Loucy (cell line): ENCODE measurements around the gene IGFBP4.

Experiments
- H2AFZ ChIP-seq: fragments of 200-600 bp; sonication (generic); 2 replicates; pipeline ENCODE4 v1.6.0; 2016; ENCODE audit warnings: antibody characterized with exemption, mild to moderate bottlenecking, low read length, moderate library complexity
- H3F3A ChIP-seq: fragments of 200-600 bp; 2 replicates; pipeline ENCODE4 v1.6.0; 2016; ENCODE audit warnings: antibody characterized with exemption, low read depth, mild to moderate bottlenecking
- H3K27me3 ChIP-seq: fragments of 200-600 bp; sonication (generic); 2 replicates; pipeline ENCODE4 v1.6.1; 2014; ENCODE audit warnings: low read length, mild to moderate bottlenecking; ENCODE audit not compliant: insufficient read depth, poor library complexity, severe bottlenecking
- H3K36me3 ChIP-seq: fragments of 200-600 bp; sonication (generic); 2 replicates; pipeline ENCODE4 v1.6.1; 2016; ENCODE audit warnings: low read length; ENCODE audit not compliant: insufficient read depth
- H3K4me1 ChIP-seq: fragments of 200-600 bp; sonication (generic); 2 replicates; pipeline ENCODE4 v1.5.1; 2014; ENCODE audit warnings: low read length, mild to moderate bottlenecking; ENCODE audit not compliant: insufficient read depth, poor library complexity, severe bottlenecking
- H3K4me2 ChIP-seq: fragments of 200-600 bp; sonication (generic); 2 replicates; pipeline ENCODE4 v1.6.0; 2014; ENCODE audit warnings: antibody characterized with exemption, low read length, low read depth, mild to moderate bottlenecking; ENCODE audit not compliant: poor library complexity, severe bottlenecking
- H3K4me3 ChIP-seq: fragments of 200-600 bp; sonication (generic); 2 replicates; pipeline ENCODE4 v1.5.1; 2014; ENCODE audit warnings: low read length, mild to moderate bottlenecking, mixed read lengths; ENCODE audit not compliant: poor library complexity, severe bottlenecking
- H3K79me2 ChIP-seq: fragments of 200-600 bp; sonication (generic); 2 replicates; pipeline ENCODE4 v1.6.1; 2014; ENCODE audit warnings: low read length; ENCODE audit not compliant: insufficient read depth
- H3K9ac ChIP-seq: fragments of 200-600 bp; sonication (generic); 2 replicates; pipeline ENCODE4 v1.6.0; 2014; ENCODE audit warnings: mild to moderate bottlenecking, low read depth, low read length, moderate library complexity; ENCODE audit not compliant: poor library complexity, severe bottlenecking
- H3K9me2 ChIP-seq: fragments of 200-600 bp; sonication (generic); replicated peaks from 2 replicates; pipeline ENCODE4 v1.6.1; 2016; ENCODE audit warnings: low read depth, low read length, mixed read lengths
- H3K9me3 ChIP-seq: fragments of 200-600 bp; sonication (generic); 2 replicates; pipeline ENCODE4 v1.6.1; 2014; ENCODE audit warnings: mild to moderate bottlenecking, antibody characterized with exemption, low read length, low read depth; ENCODE audit not compliant: insufficient read depth
- H4K20me1 ChIP-seq: fragments of 200-600 bp; sonication (generic); 2 replicates; pipeline ENCODE4 v1.6.0; 2014; ENCODE audit warnings: antibody characterized with exemption, low read length, mild to moderate bottlenecking; ENCODE audit not compliant: insufficient read depth, poor library complexity, severe bottlenecking
- EZH2phosphoT487 ChIP-seq: fragments of 200-600 bp; IDR thresholded peaks from 2 replicates; pipeline ENCODE4 v1.6.1; 2018; ENCODE audit warnings: antibody characterized with exemption, mild to moderate bottlenecking, moderate library complexity, borderline replicate concordance
- TF ChIP-seq, protein P1 (sequence below): fragments of 200-600 bp; sonication (generic); conservative IDR thresholded peaks from 2 replicates; pipeline ENCODE4 v1.5.1; 2014; ENCODE audit warnings: mild to moderate bottlenecking, antibody characterized with exemption, low read length

Gene IGFBP4

DNA sequence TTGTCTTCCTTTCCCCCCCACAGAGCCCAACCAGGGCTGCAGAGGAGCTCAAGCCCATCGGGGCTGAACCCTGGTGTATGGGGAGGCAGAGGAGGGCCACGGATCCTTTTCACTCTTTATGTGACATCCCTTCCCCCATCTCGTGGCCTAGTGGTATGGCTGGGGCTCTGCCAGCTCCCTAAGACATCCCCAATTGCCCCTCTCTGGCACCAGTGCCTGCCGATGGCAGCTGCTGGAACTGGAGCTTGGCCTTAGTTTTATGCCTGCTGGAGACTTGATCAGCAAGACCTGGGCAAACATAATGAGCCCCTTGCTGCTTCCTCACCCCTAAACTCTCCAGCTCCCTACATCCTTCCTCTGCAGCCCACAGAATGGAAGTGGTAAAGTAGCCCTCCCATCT lies 17.5 kb upstream of the IGFBP4 start:
- H3K4me1 ChIP-seq: peaks cover 25% of the 10 kb centered on the region
- H3K9ac ChIP-seq: peak overlapping the region; percentile 53
- TF ChIP-seq, protein P1, sequence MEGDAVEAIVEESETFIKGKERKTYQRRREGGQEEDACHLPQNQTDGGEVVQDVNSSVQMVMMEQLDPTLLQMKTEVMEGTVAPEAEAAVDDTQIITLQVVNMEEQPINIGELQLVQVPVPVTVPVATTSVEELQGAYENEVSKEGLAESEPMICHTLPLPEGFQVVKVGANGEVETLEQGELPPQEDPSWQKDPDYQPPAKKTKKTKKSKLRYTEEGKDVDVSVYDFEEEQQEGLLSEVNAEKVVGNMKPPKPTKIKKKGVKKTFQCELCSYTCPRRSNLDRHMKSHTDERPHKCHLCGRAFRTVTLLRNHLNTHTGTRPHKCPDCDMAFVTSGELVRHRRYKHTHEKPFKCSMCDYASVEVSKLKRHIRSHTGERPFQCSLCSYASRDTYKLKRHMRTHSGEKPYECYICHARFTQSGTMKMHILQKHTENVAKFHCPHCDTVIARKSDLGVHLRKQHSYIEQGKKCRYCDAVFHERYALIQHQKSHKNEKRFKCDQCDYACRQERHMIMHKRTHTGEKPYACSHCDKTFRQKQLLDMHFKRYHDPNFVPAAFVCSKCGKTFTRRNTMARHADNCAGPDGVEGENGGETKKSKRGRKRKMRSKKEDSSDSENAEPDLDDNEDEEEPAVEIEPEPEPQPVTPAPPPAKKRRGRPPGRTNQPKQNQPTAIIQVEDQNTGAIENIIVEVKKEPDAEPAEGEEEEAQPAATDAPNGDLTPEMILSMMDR: no peak
- TF ChIP-seq EZH2phosphoT487: no peak
- no peaks in the 10 kb centered on the region for H3K36me3 ChIP-seq
- peaks cover 5% of the 10 kb centered on the region; the same call in 1 of the 2 replicates for H3F3A ChIP-seq
- no peaks in the 10 kb centered on the region for H4K20me1 ChIP-seq
- H3K9me2 ChIP-seq: no peaks in the 10 kb centered on the region
- no peaks in the 10 kb centered on the region for H3K79me2 ChIP-seq
- no peaks in the 10 kb centered on the region for H3K9me3 ChIP-seq
- H3K4me3 ChIP-seq: no peak overlapping the region
- H3K4me2 ChIP-seq: peak overlapping the region; percentile 61
- peak overlapping the region; percentile 39; the same call in 1 of the 2 replicates for H2AFZ ChIP-seq
- no peaks in the 10 kb centered on the region for H3K27me3 ChIP-seq

DNA sequence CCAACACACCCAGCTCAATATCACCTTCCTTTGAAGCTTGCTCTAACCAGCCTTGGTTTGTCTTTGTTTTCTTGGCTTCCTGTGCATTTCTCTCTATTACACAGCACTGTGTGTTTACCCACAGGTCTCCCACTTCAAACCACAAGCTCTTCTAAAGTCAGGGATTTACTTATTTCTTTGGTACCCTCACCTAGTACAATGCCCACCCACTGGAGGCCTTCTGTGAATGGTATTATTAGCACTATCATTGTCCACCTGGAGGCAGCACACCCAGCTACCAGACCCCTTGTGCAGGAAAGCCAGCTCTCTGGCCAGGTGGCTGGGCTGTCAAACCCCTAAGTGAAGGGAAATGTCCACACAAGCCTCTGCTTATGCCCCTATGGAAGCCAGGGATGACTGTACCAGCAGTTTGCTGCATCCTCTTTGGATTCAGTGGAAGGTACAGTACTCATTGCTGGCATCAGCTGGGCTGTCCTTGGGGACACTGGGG lies 16.2 kb upstream of the IGFBP4 start:
- Histone ChIP-seq H3K9me3 (no peaks in the 10 kb centered on the region), H3K9ac (peak overlapping the region; percentile 53), H2AFZ (peak overlapping the region; percentile 28; the same call in 1 of the 2 replicates), H3K27me3 (no peaks in the 10 kb centered on the region), H4K20me1 (no peaks in the 10 kb centered on the region), H3F3A (peaks cover 5% of the 10 kb centered on the region; the same call in 1 of the 2 replicates), H3K9me2 (no peaks in the 10 kb centered on the region), H3K4me3 (no peak overlapping the region), H3K79me2 (no peaks in the 10 kb centered on the region), H3K36me3 (no peaks in the 10 kb centered on the region), H3K4me1 (peaks cover 25% of the 10 kb centered on the region), H3K4me2 (peak overlapping the region; percentile 61)
- TF ChIP-seq EZH2phosphoT487: no peak
- TF ChIP-seq, protein P1: peak; percentile 53

DNA sequence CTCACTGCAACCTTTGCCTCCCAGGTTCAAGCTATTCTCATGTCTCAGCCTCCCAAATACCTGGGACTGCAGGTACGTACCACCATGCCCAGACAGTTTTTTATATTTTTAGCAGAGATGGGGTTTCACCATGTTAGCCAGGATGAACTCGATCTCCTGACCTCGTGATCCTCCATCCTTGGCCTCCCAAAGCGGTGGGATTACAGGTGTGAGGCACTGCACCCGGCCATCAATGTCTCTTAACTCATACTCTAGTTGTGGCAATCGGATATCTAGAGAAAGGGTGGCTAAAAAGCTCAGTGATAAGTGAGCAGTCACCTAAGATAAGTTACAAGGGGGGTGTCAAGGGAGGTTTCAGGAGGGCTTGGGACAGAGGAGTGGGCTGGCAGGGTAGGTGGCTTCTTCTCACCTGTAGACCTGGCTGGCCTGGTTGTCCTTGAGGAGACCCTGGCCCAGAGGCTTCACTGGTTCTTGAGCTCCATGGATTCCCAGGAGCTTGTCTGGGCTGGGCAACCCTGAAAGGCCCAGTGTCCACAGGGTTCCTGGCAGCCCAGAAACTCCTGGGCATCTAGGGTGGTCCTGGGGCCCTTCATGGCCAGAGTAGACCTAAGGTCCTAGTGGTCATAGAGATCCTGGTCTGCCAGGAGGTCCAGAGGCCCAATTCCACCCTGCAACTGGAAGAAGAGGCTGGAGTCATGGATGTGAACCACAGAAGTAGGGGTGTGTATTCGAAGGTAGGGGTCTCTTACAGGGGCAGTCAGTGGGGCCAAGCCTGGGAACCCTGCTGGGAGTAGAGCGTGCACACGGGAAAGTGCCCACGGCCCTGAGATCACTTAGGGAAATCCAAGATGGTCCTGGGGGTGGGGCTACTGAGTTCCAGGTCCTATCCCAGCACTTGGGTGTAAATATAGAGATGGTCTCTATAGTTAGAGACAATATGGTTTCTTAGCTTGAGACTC lies 12.7 kb upstream of the IGFBP4 start:
- H4K20me1 ChIP-seq: no peaks in the 10 kb centered on the region
- H3K36me3 ChIP-seq: no peaks in the 10 kb centered on the region
- no peak overlapping the region for H3K4me3 ChIP-seq
- no peaks in the 10 kb centered on the region for H3K9me2 ChIP-seq
- H3K9me3 ChIP-seq: no peaks in the 10 kb centered on the region
- H3F3A ChIP-seq: peaks cover 5% of the 10 kb centered on the region; the same call in 1 of the 2 replicates
- TF ChIP-seq, protein P1: no peak
- TF ChIP-seq EZH2phosphoT487: no peak
- H3K27me3 ChIP-seq: no peaks in the 10 kb centered on the region
- H2AFZ ChIP-seq: no peak overlapping the region
- no peak overlapping the region for H3K9ac ChIP-seq
- H3K4me1 ChIP-seq: peaks cover 34% of the 10 kb centered on the region
- H3K79me2 ChIP-seq: no peaks in the 10 kb centered on the region
- H3K4me2 ChIP-seq: no peak overlapping the region
